GM12864 (cell line): ENCODE results near the gene PNLIPRP2.

Experiments used
- DNase-seq: peaks from one replicate; pipeline ENCODE4 v3.0.0-alpha.2; 2011; ENCODE audit warnings: low read depth
- H3K4me3 ChIP-seq: 2 replicates; pipeline ENCODE4 v1.5.1; 2011; ENCODE audit warnings: mild to moderate bottlenecking, low read depth, low read length, control low read depth
- TF ChIP-seq, protein P1 (sequence below): IDR thresholded peaks from 2 replicates; pipeline ENCODE4 v1.5.1; 2011; ENCODE audit warnings: low read depth, mild to moderate bottlenecking, moderate library complexity, low read length, control low read depth, inconsistent platforms; ENCODE audit errors: missing control alignments

The PNLIPRP2 gene

DNA sequence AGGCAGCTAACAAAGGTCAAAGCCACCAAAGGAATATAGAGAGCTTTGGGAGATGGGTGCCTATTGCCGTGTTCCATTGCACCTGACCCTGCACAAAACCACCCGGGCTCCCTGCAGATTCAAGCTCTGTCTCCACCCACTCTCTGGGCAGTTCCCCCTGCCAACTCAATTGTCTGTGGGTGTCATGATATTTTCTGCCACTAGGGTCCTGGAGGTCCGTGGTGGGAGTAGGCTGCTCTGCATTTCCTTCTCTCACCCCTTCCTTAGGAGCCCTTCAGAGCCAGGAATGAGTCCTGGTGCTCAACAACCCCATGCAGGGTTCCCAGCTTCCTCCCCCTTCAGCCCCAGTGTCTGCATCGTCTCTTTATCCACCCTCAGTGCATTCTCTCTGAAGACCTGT lies 34.1 kb downstream of the PNLIPRP2 start:
- DNase-seq, result no peak
- no peak overlapping the region for H3K4me3 ChIP-seq
- TF ChIP-seq, protein P1, sequence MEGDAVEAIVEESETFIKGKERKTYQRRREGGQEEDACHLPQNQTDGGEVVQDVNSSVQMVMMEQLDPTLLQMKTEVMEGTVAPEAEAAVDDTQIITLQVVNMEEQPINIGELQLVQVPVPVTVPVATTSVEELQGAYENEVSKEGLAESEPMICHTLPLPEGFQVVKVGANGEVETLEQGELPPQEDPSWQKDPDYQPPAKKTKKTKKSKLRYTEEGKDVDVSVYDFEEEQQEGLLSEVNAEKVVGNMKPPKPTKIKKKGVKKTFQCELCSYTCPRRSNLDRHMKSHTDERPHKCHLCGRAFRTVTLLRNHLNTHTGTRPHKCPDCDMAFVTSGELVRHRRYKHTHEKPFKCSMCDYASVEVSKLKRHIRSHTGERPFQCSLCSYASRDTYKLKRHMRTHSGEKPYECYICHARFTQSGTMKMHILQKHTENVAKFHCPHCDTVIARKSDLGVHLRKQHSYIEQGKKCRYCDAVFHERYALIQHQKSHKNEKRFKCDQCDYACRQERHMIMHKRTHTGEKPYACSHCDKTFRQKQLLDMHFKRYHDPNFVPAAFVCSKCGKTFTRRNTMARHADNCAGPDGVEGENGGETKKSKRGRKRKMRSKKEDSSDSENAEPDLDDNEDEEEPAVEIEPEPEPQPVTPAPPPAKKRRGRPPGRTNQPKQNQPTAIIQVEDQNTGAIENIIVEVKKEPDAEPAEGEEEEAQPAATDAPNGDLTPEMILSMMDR, result peak; percentile 50

DNA sequence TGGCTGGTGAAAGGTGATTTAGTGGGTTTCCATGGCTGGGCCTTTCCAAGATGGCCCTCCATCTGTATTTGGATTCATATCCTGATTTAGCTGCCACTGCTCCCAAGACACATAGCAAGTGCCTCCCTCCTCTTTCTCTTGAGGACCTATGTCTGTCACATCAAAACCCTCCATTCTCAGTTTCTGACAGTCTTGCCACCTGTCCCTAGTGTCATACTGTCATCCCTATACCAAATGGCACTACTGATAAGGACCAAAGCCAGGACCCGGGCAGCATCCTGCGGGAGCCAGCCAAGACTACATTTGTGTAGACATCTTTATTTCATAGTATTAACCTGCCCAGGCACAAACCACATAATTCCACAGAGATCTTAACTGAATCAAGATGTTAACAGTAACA lies 34.8 kb downstream of the PNLIPRP2 start:
- no peak for DNase-seq
- TF ChIP-seq, protein P1, result no peak
- H3K4me3 ChIP-seq, result no peak overlapping the region

DNA sequence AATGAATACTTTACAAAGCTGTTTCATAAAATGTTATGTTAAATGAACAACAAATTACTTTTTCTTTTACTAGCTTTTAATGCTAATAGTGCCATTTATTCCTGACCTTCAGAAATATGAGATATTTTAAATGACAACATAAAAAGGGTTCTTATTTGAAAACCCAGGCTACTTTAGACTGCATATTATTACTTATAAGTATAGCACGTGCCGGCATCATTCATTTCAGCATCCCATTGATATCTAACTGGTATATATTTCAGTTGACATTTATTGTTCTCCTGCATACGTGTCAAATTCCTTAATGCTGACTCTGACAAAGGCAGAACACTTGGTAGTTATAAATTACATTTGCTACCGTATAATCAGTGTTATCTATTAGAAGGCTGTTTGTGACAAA lies 35.3 kb downstream of the PNLIPRP2 start:
- no peak overlapping the region for H3K4me3 ChIP-seq
- DNase-seq, result no peak
- TF ChIP-seq, protein P1, result no peak

DNA sequence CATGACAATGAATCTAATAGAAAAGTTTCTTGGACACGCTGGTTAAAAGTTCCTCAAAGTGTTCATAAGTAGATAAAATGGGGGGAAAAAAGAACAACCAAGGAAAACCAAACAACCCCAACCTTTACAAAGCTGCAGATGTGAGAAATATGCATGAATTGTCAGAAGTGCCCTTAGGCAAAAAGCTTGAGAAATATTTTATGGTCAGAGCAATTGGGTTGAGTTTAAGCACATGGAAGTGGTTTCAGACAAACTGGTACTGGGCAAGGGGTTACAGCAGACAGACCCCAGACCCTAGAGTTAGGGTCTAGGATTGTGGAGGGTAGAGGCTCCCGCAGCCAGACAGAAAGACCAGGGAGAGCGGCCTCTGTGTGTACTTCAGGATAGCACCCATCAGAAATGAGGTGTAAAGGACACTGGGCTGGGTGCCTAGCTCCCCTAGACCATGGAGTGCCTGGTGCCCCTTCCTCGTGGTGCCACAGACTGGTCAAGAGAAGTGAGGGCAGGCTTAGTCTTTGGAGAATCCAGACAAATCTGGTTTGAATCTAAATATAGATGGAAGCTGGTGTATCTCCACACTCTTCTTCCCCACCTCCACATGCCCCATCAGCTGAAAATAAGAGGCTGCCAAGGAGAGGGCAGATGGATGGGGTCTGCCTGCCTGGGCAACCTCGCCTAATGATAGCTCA lies 37.3 kb downstream of the PNLIPRP2 start:
- H3K4me3 ChIP-seq, result no peak overlapping the region
- TF ChIP-seq, protein P1, result no peak
- DNase-seq, result no peak

DNA sequence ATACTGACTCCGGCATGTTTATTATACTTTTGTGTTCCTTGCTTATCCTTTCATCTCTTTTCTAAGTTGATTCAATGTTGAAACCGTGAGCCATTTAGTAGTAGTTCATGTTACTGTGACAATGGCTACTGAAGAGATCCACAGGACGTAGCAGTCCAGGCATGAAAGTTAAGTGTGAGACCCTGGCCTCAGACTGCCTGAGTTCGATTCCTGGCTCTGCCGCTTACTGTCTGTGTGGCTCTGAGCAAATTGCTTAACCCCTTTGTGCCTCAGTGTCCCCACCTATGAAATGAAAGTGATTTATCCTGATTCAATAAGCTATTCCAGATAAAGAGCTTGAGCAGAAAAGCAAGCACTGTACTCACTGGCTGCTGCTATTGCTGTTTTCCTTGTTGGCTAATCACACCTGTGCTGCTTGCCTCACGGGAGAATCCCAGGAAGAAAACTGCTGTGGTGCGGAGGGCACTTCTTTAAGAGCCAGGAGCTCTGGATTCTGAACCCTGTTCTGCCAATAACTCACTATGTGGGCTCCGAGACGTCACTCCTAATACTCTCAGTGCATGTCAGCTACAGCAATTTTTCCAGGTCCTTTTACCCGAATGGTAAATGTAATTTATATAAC lies 38.4 kb downstream of the PNLIPRP2 start:
- TF ChIP-seq, protein P1, result no peak
- DNase-seq, result no peak
- no peak overlapping the region for H3K4me3 ChIP-seq

DNA sequence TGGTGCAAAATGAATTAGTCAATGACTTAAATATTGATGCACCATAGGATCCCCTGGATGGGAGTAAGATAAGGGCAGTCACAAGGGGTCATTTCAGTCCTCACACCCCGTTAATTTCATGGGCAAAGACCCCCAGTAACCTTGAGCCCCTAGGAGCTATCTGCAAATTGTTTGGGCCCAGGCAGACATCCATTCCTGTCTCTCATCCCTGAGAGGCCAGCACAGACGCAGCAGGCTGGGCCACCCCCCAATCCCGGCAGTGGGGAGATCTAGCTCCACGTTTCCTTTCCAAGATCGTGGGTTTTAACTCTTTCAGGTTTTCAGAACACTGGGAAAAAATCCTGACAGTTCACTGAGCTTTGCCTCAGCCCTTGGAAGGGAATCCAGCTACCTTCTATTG lies 40.1 kb downstream of the PNLIPRP2 start:
- TF ChIP-seq, protein P1, result no peak
- no peak for DNase-seq
- no peak overlapping the region for H3K4me3 ChIP-seq

DNA sequence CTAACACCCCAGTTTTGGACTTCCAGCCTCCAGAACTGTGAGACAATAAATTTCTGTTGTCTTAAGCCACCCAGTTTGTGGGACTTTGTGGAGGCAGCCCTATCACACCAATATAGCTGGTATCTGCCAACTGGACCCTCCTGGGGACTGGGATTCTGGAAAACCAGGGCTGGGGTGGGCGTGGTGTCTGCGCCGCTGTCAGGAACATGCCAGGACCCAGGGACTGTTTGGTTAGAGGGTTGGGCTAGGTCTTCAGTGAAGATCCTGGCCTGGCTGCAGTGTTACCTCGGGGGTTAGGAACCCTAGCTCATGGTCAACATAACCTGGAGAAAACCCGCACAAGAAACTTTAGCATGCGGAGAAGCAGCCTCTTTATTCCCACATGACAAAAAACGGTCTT lies 42.6 kb downstream of the PNLIPRP2 start:
- H3K4me3 ChIP-seq, result no peak overlapping the region
- TF ChIP-seq, protein P1, result no peak
- DNase-seq, result no peak
